ENCODE measurements around the gene PRKCD.

The PRKCD gene

DNA sequence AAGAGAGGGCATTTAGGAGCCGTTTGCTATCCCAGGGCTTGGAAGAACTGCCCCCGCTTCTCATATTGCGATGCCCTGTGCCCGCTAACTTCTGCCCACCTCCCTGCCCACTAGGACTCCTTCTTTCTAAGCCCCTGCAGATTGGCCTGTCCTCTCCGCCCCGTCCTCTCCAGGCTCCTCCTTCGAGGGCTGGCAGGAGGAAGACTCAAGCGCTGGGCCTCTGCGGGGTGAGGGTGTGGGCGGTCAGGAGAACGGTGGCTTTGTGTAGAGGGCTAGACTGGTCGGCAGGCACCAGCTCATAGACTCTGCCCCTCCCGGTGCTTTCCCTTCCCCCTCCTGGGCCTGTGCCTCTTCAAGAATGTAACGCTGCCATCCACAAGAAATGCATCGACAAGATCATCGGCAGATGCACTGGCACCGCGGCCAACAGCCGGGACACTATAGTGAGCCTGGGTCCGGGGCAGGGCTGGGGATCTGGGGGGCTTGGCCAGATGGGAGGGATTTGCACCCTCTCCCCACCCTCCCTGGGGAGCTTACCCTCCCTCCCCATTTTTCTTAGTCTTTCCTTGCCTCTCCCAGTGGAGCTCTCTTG, 21.9 kb downstream of the PRKCD start:
- Histone ChIP-seq H3K4me1 (ENCODE audit: control insufficient read depth, insufficient read depth, low read length) (peaks cover 8% of the 10 kb centered on the region), H3K36me3 (ENCODE audit: control insufficient read depth, insufficient read depth, low read length) (peaks cover 67% of the 10 kb centered on the region), H3K9ac (ENCODE audit: low read length) (no peak overlapping the region)

GRCh38 chr3:53183514-53183913, 22.5 kb downstream of the PRKCD start:
- no peak overlapping the region for H3K4me3 ChIP-seq (ENCODE audit: low read length)
- H3K9me3 ChIP-seq (ENCODE audit: control insufficient read depth, low read length), result no peaks in the 10 kb centered on the region
- H3K9ac ChIP-seq (ENCODE audit: low read length), result no peak overlapping the region
- H3K36me3 ChIP-seq (ENCODE audit: control insufficient read depth, insufficient read depth, low read length), result peaks cover 65% of the 10 kb centered on the region
- H3K4me1 ChIP-seq (ENCODE audit: control insufficient read depth, insufficient read depth, low read length), result peaks cover 12% of the 10 kb centered on the region
- no peaks in the 10 kb centered on the region for H3K27me3 ChIP-seq (ENCODE audit: control insufficient read depth, insufficient read depth, low read length)

More for the DNA sequence above, 21.9 kb downstream of the PRKCD start:
- Histone ChIP-seq H3K9me3 (ENCODE audit: control insufficient read depth, low read length) (no peaks in the 10 kb centered on the region), H3K4me3 (ENCODE audit: low read length) (no peak overlapping the region), H3K27me3 (ENCODE audit: control insufficient read depth, insufficient read depth, low read length) (no peaks in the 10 kb centered on the region)

DNA sequence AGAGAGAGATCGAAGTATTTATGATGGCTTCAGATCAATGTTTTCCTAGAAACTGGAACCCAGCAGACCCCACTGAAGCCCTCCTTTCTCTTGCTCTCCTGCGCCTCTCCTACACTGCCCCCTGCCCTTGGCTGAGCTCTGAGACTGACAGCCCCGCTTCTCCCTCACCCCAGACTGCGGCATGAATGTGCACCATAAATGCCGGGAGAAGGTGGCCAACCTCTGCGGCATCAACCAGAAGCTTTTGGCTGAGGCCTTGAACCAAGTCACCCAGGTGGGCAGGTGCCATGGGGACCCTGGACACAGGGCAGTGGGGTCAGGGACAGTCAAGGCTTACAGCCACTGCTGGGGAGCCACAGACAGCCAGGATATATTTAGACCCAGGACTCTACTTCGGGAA, 23.7 kb downstream of the PRKCD start:
- Histone ChIP-seq H3K9me3 (ENCODE audit: control insufficient read depth, low read length) (no peaks in the 10 kb centered on the region), H3K27me3 (ENCODE audit: control insufficient read depth, insufficient read depth, low read length) (no peaks in the 10 kb centered on the region), H3K4me1 (ENCODE audit: control insufficient read depth, insufficient read depth, low read length) (peaks cover 16% of the 10 kb centered on the region), H3K36me3 (ENCODE audit: control insufficient read depth, insufficient read depth, low read length) (peaks cover 65% of the 10 kb centered on the region), H3K4me3 (ENCODE audit: low read length) (no peak overlapping the region), H3K9ac (ENCODE audit: low read length) (no peak overlapping the region)

- no peak overlapping the region for H3K4me3 ChIP-seq (ENCODE audit: low read length)
- no peaks in the 10 kb centered on the region for H3K27me3 ChIP-seq (ENCODE audit: control insufficient read depth, insufficient read depth, low read length)
- H3K9me3 ChIP-seq (ENCODE audit: control insufficient read depth, low read length), result no peaks in the 10 kb centered on the region
- H3K4me1 ChIP-seq (ENCODE audit: control insufficient read depth, insufficient read depth, low read length), result peaks cover 16% of the 10 kb centered on the region
- no peak overlapping the region for H3K9ac ChIP-seq (ENCODE audit: low read length)
- peaks cover 59% of the 10 kb centered on the region for H3K36me3 ChIP-seq (ENCODE audit: control insufficient read depth, insufficient read depth, low read length)
Measured at GRCh38 chr3:53185761-53186465, 24.9 kb downstream of the PRKCD start.

GRCh38 chr3:53186726-53187125, 25.7 kb downstream of the PRKCD start:
- H3K9me3 ChIP-seq (ENCODE audit: control insufficient read depth, low read length), result no peaks in the 10 kb centered on the region
- no peak overlapping the region for H3K4me3 ChIP-seq (ENCODE audit: low read length)
- H3K27me3 ChIP-seq (ENCODE audit: control insufficient read depth, insufficient read depth, low read length), result no peaks in the 10 kb centered on the region
- H3K9ac ChIP-seq (ENCODE audit: low read length), result no peak overlapping the region
- peaks cover 16% of the 10 kb centered on the region for H3K4me1 ChIP-seq (ENCODE audit: control insufficient read depth, insufficient read depth, low read length)
- peaks cover 54% of the 10 kb centered on the region for H3K36me3 ChIP-seq (ENCODE audit: control insufficient read depth, insufficient read depth, low read length)

DNA sequence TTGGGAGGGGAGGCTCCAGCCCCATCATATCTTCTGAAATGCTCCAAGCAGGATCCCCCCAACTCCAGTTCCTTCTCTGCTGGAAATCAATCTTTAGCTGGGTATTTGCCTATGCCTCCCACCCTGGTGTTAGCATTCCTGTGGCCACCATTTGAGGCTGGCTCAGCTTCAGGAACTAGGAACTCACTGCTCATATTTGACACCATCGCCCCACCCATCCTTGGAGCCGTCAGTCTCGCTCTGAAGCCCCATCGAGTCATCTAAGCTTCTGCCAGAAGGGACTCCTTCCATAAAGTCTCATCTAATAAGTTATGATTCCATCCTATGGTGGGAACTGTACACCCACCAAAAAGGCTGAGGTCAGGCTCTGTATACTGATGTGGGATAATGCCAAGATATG, 26.4 kb downstream of the PRKCD start:
- Histone ChIP-seq H3K9me3 (ENCODE audit: control insufficient read depth, low read length) (no peaks in the 10 kb centered on the region), H3K36me3 (ENCODE audit: control insufficient read depth, insufficient read depth, low read length) (peaks cover 50% of the 10 kb centered on the region)

DNA sequence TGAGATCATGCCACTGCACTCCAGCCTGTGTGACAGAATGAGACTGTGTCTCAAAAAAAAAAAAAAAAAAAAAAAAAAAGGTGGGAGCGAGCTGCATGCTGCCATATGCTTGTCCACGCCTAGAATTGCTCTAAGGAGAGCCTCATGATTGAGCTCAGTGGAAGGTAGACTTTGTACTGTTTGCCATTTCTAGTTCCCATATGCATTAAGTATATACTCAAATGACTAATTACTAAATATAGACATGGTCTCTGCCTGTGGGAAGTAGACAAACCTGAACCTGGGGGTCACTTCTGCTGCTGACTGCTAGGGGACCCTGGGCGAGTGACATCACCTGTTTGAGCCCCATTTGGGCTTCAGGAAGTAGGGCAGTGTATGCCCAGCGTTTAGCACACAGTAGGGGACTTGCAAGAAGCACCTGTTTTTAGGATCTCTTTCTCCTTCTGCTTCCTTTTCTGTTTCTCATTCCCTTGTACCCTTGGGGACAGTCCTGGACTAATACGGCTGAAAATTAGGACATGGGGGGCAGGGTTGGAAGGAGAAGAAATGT, 27.2 kb downstream of the PRKCD start:
- H3K4me3 ChIP-seq (ENCODE audit: low read length), result no peak overlapping the region
- H3K4me1 ChIP-seq (ENCODE audit: control insufficient read depth, insufficient read depth, low read length), result peaks cover 16% of the 10 kb centered on the region
- H3K27me3 ChIP-seq (ENCODE audit: control insufficient read depth, insufficient read depth, low read length), result no peaks in the 10 kb centered on the region
- H3K36me3 ChIP-seq (ENCODE audit: control insufficient read depth, insufficient read depth, low read length), result peaks cover 50% of the 10 kb centered on the region
- H3K9me3 ChIP-seq (ENCODE audit: control insufficient read depth, low read length), result no peaks in the 10 kb centered on the region
- no peak overlapping the region for H3K9ac ChIP-seq (ENCODE audit: low read length)

More for the DNA sequence above, 26.4 kb downstream of the PRKCD start:
- Histone ChIP-seq H3K27me3 (ENCODE audit: control insufficient read depth, insufficient read depth, low read length) (no peaks in the 10 kb centered on the region), H3K4me1 (ENCODE audit: control insufficient read depth, insufficient read depth, low read length) (peaks cover 16% of the 10 kb centered on the region), H3K4me3 (ENCODE audit: low read length) (no peak overlapping the region), H3K9ac (ENCODE audit: low read length) (no peak overlapping the region)

- H3K9ac ChIP-seq (ENCODE audit: low read length), result no peak overlapping the region
- no peaks in the 10 kb centered on the region for H3K9me3 ChIP-seq (ENCODE audit: control insufficient read depth, low read length)
- no peak overlapping the region for H3K4me3 ChIP-seq (ENCODE audit: low read length)
- peaks cover 45% of the 10 kb centered on the region for H3K36me3 ChIP-seq (ENCODE audit: control insufficient read depth, insufficient read depth, low read length)
- H3K27me3 ChIP-seq (ENCODE audit: control insufficient read depth, insufficient read depth, low read length), result no peaks in the 10 kb centered on the region
- peaks cover 16% of the 10 kb centered on the region for H3K4me1 ChIP-seq (ENCODE audit: control insufficient read depth, insufficient read depth, low read length)
Measured at GRCh38 chr3:53188720-53189119, 27.7 kb downstream of the PRKCD start.

- no peak overlapping the region for H3K9ac ChIP-seq (ENCODE audit: low read length)
- no peaks in the 10 kb centered on the region for H3K9me3 ChIP-seq (ENCODE audit: control insufficient read depth, low read length)
- peaks cover 45% of the 10 kb centered on the region for H3K36me3 ChIP-seq (ENCODE audit: control insufficient read depth, insufficient read depth, low read length)
- no peaks in the 10 kb centered on the region for H3K27me3 ChIP-seq (ENCODE audit: control insufficient read depth, insufficient read depth, low read length)
- peaks cover 21% of the 10 kb centered on the region for H3K4me1 ChIP-seq (ENCODE audit: control insufficient read depth, insufficient read depth, low read length)
- no peak overlapping the region for H3K4me3 ChIP-seq (ENCODE audit: low read length)
Measured at GRCh38 chr3:53189276-53189675, 28.3 kb downstream of the PRKCD start.

- H3K36me3 ChIP-seq (ENCODE audit: control insufficient read depth, insufficient read depth, low read length), result peaks cover 41% of the 10 kb centered on the region
- peaks cover 25% of the 10 kb centered on the region for H3K4me1 ChIP-seq (ENCODE audit: control insufficient read depth, insufficient read depth, low read length)
Measured at GRCh38 chr3:53190659-53191058, 29.6 kb downstream of the PRKCD start.

GRCh38 chr3:53191836-53192480, 30.9 kb downstream of the PRKCD start:
- H3K9ac ChIP-seq (ENCODE audit: low read length), result no peak overlapping the region
- no peak overlapping the region for H3K4me3 ChIP-seq (ENCODE audit: low read length)
- peaks cover 23% of the 10 kb centered on the region for H3K4me1 ChIP-seq (ENCODE audit: control insufficient read depth, insufficient read depth, low read length)
- H3K27me3 ChIP-seq (ENCODE audit: control insufficient read depth, insufficient read depth, low read length), result no peaks in the 10 kb centered on the region
- peaks cover 30% of the 10 kb centered on the region for H3K36me3 ChIP-seq (ENCODE audit: control insufficient read depth, insufficient read depth, low read length)
- no peaks in the 10 kb centered on the region for H3K9me3 ChIP-seq (ENCODE audit: control insufficient read depth, low read length)

More at GRCh38 chr3:53190659-53191058, 29.6 kb downstream of the PRKCD start:
- Histone ChIP-seq H3K27me3 (ENCODE audit: control insufficient read depth, insufficient read depth, low read length) (no peaks in the 10 kb centered on the region), H3K9me3 (ENCODE audit: control insufficient read depth, low read length) (no peaks in the 10 kb centered on the region), H3K9ac (ENCODE audit: low read length) (no peak overlapping the region), H3K4me3 (ENCODE audit: low read length) (no peak overlapping the region)

- Histone ChIP-seq H3K9ac (ENCODE audit: low read length) (no peak overlapping the region), H3K36me3 (ENCODE audit: control insufficient read depth, insufficient read depth, low read length) (peaks cover 23% of the 10 kb centered on the region)
Measured at GRCh38 chr3:53192608-53193007, 31.6 kb downstream of the PRKCD start.

More at GRCh38 chr3:53192608-53193007, 31.6 kb downstream of the PRKCD start:
- H3K27me3 ChIP-seq (ENCODE audit: control insufficient read depth, insufficient read depth, low read length), result no peaks in the 10 kb centered on the region
- peaks cover 16% of the 10 kb centered on the region for H3K4me1 ChIP-seq (ENCODE audit: control insufficient read depth, insufficient read depth, low read length)
- no peaks in the 10 kb centered on the region for H3K9me3 ChIP-seq (ENCODE audit: control insufficient read depth, low read length)
- H3K4me3 ChIP-seq (ENCODE audit: low read length), result no peak overlapping the region

Measured in mucosa of stomach (tissue), 1 donor.